ENCODE results near the gene NLK.

GRCh38 chr17:28124962-28125361 is 82.5 kb downstream of the NLK start:
- TF ChIP-seq EZH2 (IDR thresholded peaks at IDR 0.05; ENCODE audit: borderline replicate concordance, insufficient read depth, low read length, poor library complexity, severe bottlenecking) (no peak), EP300 (conservative IDR thresholded peaks at IDR 0.05; ENCODE audit: poor library complexity, severe bottlenecking) (no peak), CTCF (IDR thresholded peaks at IDR 0.05; ENCODE audit: poor library complexity, severe bottlenecking) (no peak), TAF1 (IDR thresholded peaks at IDR 0.05; ENCODE audit: low read depth) (no peak), MXI1 (conservative IDR thresholded peaks at IDR 0.05; ENCODE audit: poor library complexity, severe bottlenecking) (no peak)

All from neural cell (in vitro differentiated cells).